ENCODE measurements around the gene GHSR. TPM values are rescaled to one million over a fixed set of nuclear protein-coding genes. Genes with fewer than 3 reads are reported as not detected.

Gene GHSR
- total and polyA plus RNA-seq, 9 donors = not detected

- Histone ChIP-seq H3K36me3 (ENCODE audit: control insufficient read depth, insufficient read depth, low read length) (no peaks in the 10 kb centered on the region), H3K27me3 (ENCODE audit: control insufficient read depth, insufficient read depth, low read length) (no peaks in the 10 kb centered on the region), H3K9me3 (replicated peaks; ENCODE audit: control insufficient read depth, low read depth, low read length) (no peaks in the 10 kb centered on the region), H3K4me3 (ENCODE audit: low read length) (no peak overlapping the region), H3K27ac (ENCODE audit: low read length) (no peak overlapping the region), H3K4me1 (ENCODE audit: control insufficient read depth, insufficient read depth, low read length) (no peaks in the 10 kb centered on the region)
- DNase-seq = no peak
Measured at GRCh38 chr3:172465281-172465680, 17.0 kb upstream of the GHSR start.

- Histone ChIP-seq H3K27ac (ENCODE audit: low read length) (no peak overlapping the region), H3K4me1 (ENCODE audit: control insufficient read depth, insufficient read depth, low read length) (no peaks in the 10 kb centered on the region), H3K4me3 (ENCODE audit: low read length) (no peak overlapping the region), H3K9me3 (replicated peaks; ENCODE audit: control insufficient read depth, low read depth, low read length) (no peaks in the 10 kb centered on the region), H3K27me3 (ENCODE audit: control insufficient read depth, insufficient read depth, low read length) (no peaks in the 10 kb centered on the region), H3K36me3 (ENCODE audit: control insufficient read depth, insufficient read depth, low read length) (no peaks in the 10 kb centered on the region)
- WGBS (ENCODE audit: insufficient coverage) = no CpG with 5 or more reads among the region's 6 CpGs
- peak; percentile 16 for DNase-seq
Measured at GRCh38 chr3:172464306-172464705, 16.1 kb upstream of the GHSR start.

GRCh38 chr3:172461530-172462138, 13.4 kb upstream of the GHSR start:
- DNase-seq = no peak
- H3K27me3 ChIP-seq (ENCODE audit: control insufficient read depth, insufficient read depth, low read length) = no peaks in the 10 kb centered on the region
- no peaks in the 10 kb centered on the region for H3K9me3 ChIP-seq (replicated peaks; ENCODE audit: control insufficient read depth, low read depth, low read length)
- H3K4me3 ChIP-seq (ENCODE audit: low read length) = no peak overlapping the region
- H3K27ac ChIP-seq (ENCODE audit: low read length) = no peak overlapping the region
- no peaks in the 10 kb centered on the region for H3K36me3 ChIP-seq (ENCODE audit: control insufficient read depth, insufficient read depth, low read length)
- WGBS (ENCODE audit: insufficient coverage) = 29% methylated on average over 5 of the region's 5 CpGs
- no peaks in the 10 kb centered on the region for H3K4me1 ChIP-seq (ENCODE audit: control insufficient read depth, insufficient read depth, low read length)

- Histone ChIP-seq H3K27ac (ENCODE audit: low read length) (no peak overlapping the region), H3K9me3 (replicated peaks; ENCODE audit: control insufficient read depth, low read depth, low read length) (no peaks in the 10 kb centered on the region), H3K4me1 (ENCODE audit: control insufficient read depth, insufficient read depth, low read length) (no peaks in the 10 kb centered on the region), H3K27me3 (ENCODE audit: control insufficient read depth, insufficient read depth, low read length) (peaks cover 5% of the 10 kb centered on the region), H3K36me3 (ENCODE audit: control insufficient read depth, insufficient read depth, low read length) (no peaks in the 10 kb centered on the region), H3K4me3 (ENCODE audit: low read length) (no peak overlapping the region)
- WGBS (ENCODE audit: insufficient coverage) = 95% methylated on average over 2 of the region's 3 CpGs
- DNase-seq = no peak
Measured at GRCh38 chr3:172456404-172456803, 8.1 kb upstream of the GHSR start.

GRCh38 chr3:172454180-172454579, 5.9 kb upstream of the GHSR start:
- Histone ChIP-seq H3K4me1 (ENCODE audit: control insufficient read depth, insufficient read depth, low read length) (no peaks in the 10 kb centered on the region), H3K9me3 (replicated peaks; ENCODE audit: control insufficient read depth, low read depth, low read length) (no peaks in the 10 kb centered on the region), H3K4me3 (ENCODE audit: low read length) (no peak overlapping the region), H3K36me3 (ENCODE audit: control insufficient read depth, insufficient read depth, low read length) (no peaks in the 10 kb centered on the region), H3K27ac (ENCODE audit: low read length) (no peak overlapping the region), H3K27me3 (ENCODE audit: control insufficient read depth, insufficient read depth, low read length) (peaks cover 17% of the 10 kb centered on the region)
- no peak for DNase-seq

GRCh38 chr3:172449466-172450149, 1.4 kb upstream of the GHSR start:
- DNase-seq = peak; percentile 48
- H3K27me3 ChIP-seq (ENCODE audit: control insufficient read depth, insufficient read depth, low read length) = peaks cover 36% of the 10 kb centered on the region
- no peaks in the 10 kb centered on the region for H3K4me1 ChIP-seq (ENCODE audit: control insufficient read depth, insufficient read depth, low read length)
- no peak overlapping the region for H3K27ac ChIP-seq (ENCODE audit: low read length)
- no peaks in the 10 kb centered on the region for H3K9me3 ChIP-seq (replicated peaks; ENCODE audit: control insufficient read depth, low read depth, low read length)
- H3K4me3 ChIP-seq (ENCODE audit: low read length) = no peak overlapping the region
- no peaks in the 10 kb centered on the region for H3K36me3 ChIP-seq (ENCODE audit: control insufficient read depth, insufficient read depth, low read length)
- WGBS (ENCODE audit: insufficient coverage) = 1% methylated on average over 21 of the region's 34 CpGs

GRCh38 chr3:172448661-172449465, 607 bp upstream of the GHSR start:
- no peaks in the 10 kb centered on the region for H3K36me3 ChIP-seq (ENCODE audit: control insufficient read depth, insufficient read depth, low read length)
- H3K9me3 ChIP-seq (replicated peaks; ENCODE audit: control insufficient read depth, low read depth, low read length) = no peaks in the 10 kb centered on the region
- H3K27me3 ChIP-seq (ENCODE audit: control insufficient read depth, insufficient read depth, low read length) = peaks cover 36% of the 10 kb centered on the region
- H3K27ac ChIP-seq (ENCODE audit: low read length) = no peak overlapping the region
- 6% methylated on average over 38 of the region's 43 CpGs for WGBS (ENCODE audit: insufficient coverage)
- DNase-seq = no peak
- H3K4me3 ChIP-seq (ENCODE audit: low read length) = no peak overlapping the region
- no peaks in the 10 kb centered on the region for H3K4me1 ChIP-seq (ENCODE audit: control insufficient read depth, insufficient read depth, low read length)

- Histone ChIP-seq H3K4me3 (ENCODE audit: low read length) (no peak overlapping the region), H3K27me3 (ENCODE audit: control insufficient read depth, insufficient read depth, low read length) (peaks cover 36% of the 10 kb centered on the region), H3K27ac (ENCODE audit: low read length) (no peak overlapping the region), H3K4me1 (ENCODE audit: control insufficient read depth, insufficient read depth, low read length) (no peaks in the 10 kb centered on the region), H3K36me3 (ENCODE audit: control insufficient read depth, insufficient read depth, low read length) (no peaks in the 10 kb centered on the region), H3K9me3 (replicated peaks; ENCODE audit: control insufficient read depth, low read depth, low read length) (no peaks in the 10 kb centered on the region)
- no peak for DNase-seq
- 76% methylated on average over 2 of the region's 3 CpGs for WGBS (ENCODE audit: insufficient coverage)
Measured at GRCh38 chr3:172446198-172446597, 2.1 kb downstream of the GHSR start.

- H3K9me3 ChIP-seq (replicated peaks; ENCODE audit: control insufficient read depth, low read depth, low read length) = no peaks in the 10 kb centered on the region
- no peak for DNase-seq
- no peaks in the 10 kb centered on the region for H3K4me1 ChIP-seq (ENCODE audit: control insufficient read depth, insufficient read depth, low read length)
- WGBS (ENCODE audit: insufficient coverage) = 83% methylated on average over 2 of the region's 6 CpGs
- H3K27me3 ChIP-seq (ENCODE audit: control insufficient read depth, insufficient read depth, low read length) = peaks cover 30% of the 10 kb centered on the region
- no peaks in the 10 kb centered on the region for H3K36me3 ChIP-seq (ENCODE audit: control insufficient read depth, insufficient read depth, low read length)
- H3K27ac ChIP-seq (ENCODE audit: low read length) = no peak overlapping the region
- H3K4me3 ChIP-seq (ENCODE audit: low read length) = no peak overlapping the region
Measured at GRCh38 chr3:172444821-172445220, 3.4 kb downstream of the GHSR start.

GRCh38 chr3:172442606-172443005, 5.7 kb downstream of the GHSR start:
- Histone ChIP-seq H3K27ac (ENCODE audit: low read length) (no peak overlapping the region), H3K36me3 (ENCODE audit: control insufficient read depth, insufficient read depth, low read length) (no peaks in the 10 kb centered on the region), H3K4me1 (ENCODE audit: control insufficient read depth, insufficient read depth, low read length) (no peaks in the 10 kb centered on the region), H3K4me3 (ENCODE audit: low read length) (no peak overlapping the region), H3K27me3 (ENCODE audit: control insufficient read depth, insufficient read depth, low read length) (peaks cover 8% of the 10 kb centered on the region), H3K9me3 (replicated peaks; ENCODE audit: control insufficient read depth, low read depth, low read length) (no peaks in the 10 kb centered on the region)
- DNase-seq = no peak
- WGBS (ENCODE audit: insufficient coverage) = no CpG with 5 or more reads among the region's 1 CpG
